ENCODE data around the gene ABCB4. TPM values are rescaled to one million over a fixed set of nuclear protein-coding genes. Genes with fewer than 3 reads are reported as not detected.

ABCB4 gene
- total RNA-seq, 1 donor from 2014 or later: 0.41 TPM

DNA sequence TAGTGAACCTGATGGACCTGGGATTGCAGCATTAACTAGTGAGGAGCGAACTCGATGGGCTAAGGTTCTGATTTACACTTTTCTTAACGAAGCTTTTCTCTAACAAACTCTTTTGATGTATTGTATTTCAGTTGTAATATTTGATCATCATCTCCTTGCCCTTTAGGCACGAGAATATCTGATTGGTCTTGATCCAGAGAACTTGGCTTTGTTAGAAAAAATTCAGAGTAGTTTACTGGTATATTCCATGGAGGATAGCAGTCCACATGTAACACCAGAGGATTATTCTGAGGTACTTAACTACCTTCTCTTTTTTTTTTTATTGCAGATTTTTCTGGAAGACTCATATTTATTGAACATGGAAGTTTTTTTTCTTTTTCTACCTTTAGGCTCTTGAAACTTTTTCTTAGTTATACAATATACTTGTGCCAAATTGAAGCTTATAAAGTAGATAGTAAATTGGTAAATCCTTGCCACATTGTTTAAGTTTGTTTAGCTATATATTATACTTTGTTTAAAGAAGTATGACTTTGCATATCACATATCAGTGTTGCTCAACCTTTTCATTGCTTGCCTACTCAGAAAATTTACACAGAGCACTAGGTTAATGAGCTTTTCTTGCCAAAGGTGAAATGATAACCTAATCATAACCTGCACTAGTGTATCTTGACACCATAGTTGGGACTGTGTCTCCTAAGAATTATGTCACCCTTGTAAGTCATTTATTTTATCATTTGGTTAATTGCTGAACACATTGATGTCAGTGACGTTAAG, 99.6 kb downstream of the ABCB4 start:
- H3K27me3 ChIP-seq: no peaks in the 10 kb centered on the region
- no peaks in the 10 kb centered on the region for H3K9me3 ChIP-seq
- H3K4me1 ChIP-seq: no peaks in the 10 kb centered on the region
- no peak overlapping the region for H3K4me3 ChIP-seq
- H3K36me3 ChIP-seq: no peaks in the 10 kb centered on the region
- DNase-seq: no peak
- intact Hi-C loops (cut with DNase I): no loop called here
- no peak for ATAC-seq
- H3K27ac ChIP-seq: no peak overlapping the region
- TF ChIP-seq, protein P1, sequence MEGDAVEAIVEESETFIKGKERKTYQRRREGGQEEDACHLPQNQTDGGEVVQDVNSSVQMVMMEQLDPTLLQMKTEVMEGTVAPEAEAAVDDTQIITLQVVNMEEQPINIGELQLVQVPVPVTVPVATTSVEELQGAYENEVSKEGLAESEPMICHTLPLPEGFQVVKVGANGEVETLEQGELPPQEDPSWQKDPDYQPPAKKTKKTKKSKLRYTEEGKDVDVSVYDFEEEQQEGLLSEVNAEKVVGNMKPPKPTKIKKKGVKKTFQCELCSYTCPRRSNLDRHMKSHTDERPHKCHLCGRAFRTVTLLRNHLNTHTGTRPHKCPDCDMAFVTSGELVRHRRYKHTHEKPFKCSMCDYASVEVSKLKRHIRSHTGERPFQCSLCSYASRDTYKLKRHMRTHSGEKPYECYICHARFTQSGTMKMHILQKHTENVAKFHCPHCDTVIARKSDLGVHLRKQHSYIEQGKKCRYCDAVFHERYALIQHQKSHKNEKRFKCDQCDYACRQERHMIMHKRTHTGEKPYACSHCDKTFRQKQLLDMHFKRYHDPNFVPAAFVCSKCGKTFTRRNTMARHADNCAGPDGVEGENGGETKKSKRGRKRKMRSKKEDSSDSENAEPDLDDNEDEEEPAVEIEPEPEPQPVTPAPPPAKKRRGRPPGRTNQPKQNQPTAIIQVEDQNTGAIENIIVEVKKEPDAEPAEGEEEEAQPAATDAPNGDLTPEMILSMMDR (IDR thresholded peaks at IDR 0.05): no peak

GRCh38 chr7:87370660-87371180, 104.8 kb downstream of the ABCB4 start:
- intact Hi-C loops (cut with DNase I): no loop called here
- TF ChIP-seq, protein P1 (IDR thresholded peaks at IDR 0.05): no peak
- DNase-seq (no peak), ATAC-seq (no peak)
- Histone ChIP-seq H3K9me3 (no peaks in the 10 kb centered on the region), H3K4me1 (no peaks in the 10 kb centered on the region), H3K4me3 (no peak overlapping the region), H3K27ac (no peak overlapping the region), H3K27me3 (no peaks in the 10 kb centered on the region), H3K36me3 (no peaks in the 10 kb centered on the region)

DNA sequence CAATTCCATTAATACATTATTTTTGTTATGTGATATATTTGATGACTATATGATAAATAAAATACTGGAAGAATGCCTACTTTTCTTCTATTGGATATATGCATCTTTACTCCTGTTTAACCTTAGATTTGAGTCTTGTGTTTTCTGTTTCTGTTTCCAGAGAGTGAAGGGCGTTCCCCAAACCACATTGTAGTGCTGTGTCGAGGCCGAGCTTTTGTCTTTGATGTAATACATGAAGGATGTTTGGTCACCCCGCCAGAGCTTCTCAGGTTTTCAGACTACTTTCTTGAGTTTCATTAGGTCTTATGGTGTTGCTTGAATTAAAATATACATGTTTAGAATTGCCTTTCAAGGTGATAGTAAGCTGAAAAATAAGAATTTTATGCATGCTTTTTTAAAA, 106.3 kb downstream of the ABCB4 start:
- no peak overlapping the region for H3K4me3 ChIP-seq
- no peaks in the 10 kb centered on the region for H3K36me3 ChIP-seq
- TF ChIP-seq, protein P1 (IDR thresholded peaks at IDR 0.05): no peak
- H3K4me1 ChIP-seq: no peaks in the 10 kb centered on the region
- intact Hi-C loops (cut with DNase I): no loop called here
- DNase-seq (no peak), ATAC-seq (no peak)
- H3K9me3 ChIP-seq: no peaks in the 10 kb centered on the region
- H3K27ac ChIP-seq: no peak overlapping the region
- H3K27me3 ChIP-seq: no peaks in the 10 kb centered on the region

DNA sequence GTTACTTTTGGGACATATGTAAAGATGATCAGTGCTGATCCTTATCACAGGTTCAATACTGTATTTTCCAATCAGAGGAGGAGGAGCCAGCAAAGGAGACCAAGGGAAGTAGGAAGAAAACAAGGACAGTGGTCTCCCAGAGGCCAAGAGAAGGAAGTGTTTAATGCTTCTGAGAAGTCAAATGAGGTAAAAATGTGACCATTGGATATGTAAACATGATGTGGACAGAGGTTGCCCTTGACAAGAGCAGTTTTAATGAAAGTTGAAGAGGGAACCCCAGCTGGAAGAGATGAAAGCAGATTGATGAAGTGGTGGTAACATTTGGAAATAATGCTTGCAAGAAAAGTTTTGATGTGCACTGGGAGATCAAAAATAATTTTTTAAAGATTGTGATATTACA, 111.2 kb downstream of the ABCB4 start:
- Histone ChIP-seq H3K36me3 (peaks cover 13% of the 10 kb centered on the region), H3K4me3 (no peak overlapping the region), H3K9me3 (no peaks in the 10 kb centered on the region), H3K27me3 (no peaks in the 10 kb centered on the region), H3K27ac (no peak overlapping the region), H3K4me1 (no peaks in the 10 kb centered on the region)
- DNase-seq: no peak
- TF ChIP-seq, protein P1 (IDR thresholded peaks at IDR 0.05): no peak
- intact Hi-C loops (cut with DNase I): no loop called here
- ATAC-seq: no peak

DNA sequence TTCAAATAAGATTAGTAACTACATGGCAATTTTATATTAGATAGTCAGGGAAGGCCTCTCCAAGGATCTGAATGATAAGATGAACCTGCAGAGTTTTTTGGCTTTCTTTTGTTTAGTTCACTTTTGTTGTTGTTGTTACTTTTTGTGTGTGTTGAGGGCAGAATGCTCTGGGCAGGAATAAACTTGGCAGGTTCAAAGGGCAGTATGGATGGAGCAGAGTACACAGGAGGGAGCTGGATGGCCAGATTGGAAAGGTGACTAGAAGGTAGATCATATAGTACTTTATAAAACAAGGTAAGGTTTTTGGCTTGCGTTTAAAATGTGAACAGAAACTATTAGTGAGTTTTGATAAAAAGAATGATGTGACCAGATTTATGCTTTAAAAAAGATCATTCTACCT, 112.1 kb downstream of the ABCB4 start:
- Histone ChIP-seq H3K4me3 (no peak overlapping the region), H3K27me3 (no peaks in the 10 kb centered on the region), H3K27ac (no peak overlapping the region), H3K36me3 (peaks cover 13% of the 10 kb centered on the region), H3K4me1 (no peaks in the 10 kb centered on the region), H3K9me3 (no peaks in the 10 kb centered on the region)
- no peak for DNase-seq
- ATAC-seq: no peak
- intact Hi-C loops (cut with DNase I): no loop called here
- TF ChIP-seq, protein P1 (IDR thresholded peaks at IDR 0.05): no peak

Measured in upper lobe of right lung (tissue), 1 donor.